ENCODE measurements around the gene ARHGAP29.

GRCh38 chr1:94124538-94124937 lies 112.8 kb downstream of the ARHGAP29 start:
- TF ChIP-seq PRDM4 (tag by site-specific recombination; IDR thresholded peaks at IDR 0.05), result no peak
- no peak for TF ChIP-seq ZNF510 (tag by site-specific recombination; IDR thresholded peaks at IDR 0.05; ENCODE audit: insufficient replicate concordance)
- TF ChIP-seq, protein P1, sequence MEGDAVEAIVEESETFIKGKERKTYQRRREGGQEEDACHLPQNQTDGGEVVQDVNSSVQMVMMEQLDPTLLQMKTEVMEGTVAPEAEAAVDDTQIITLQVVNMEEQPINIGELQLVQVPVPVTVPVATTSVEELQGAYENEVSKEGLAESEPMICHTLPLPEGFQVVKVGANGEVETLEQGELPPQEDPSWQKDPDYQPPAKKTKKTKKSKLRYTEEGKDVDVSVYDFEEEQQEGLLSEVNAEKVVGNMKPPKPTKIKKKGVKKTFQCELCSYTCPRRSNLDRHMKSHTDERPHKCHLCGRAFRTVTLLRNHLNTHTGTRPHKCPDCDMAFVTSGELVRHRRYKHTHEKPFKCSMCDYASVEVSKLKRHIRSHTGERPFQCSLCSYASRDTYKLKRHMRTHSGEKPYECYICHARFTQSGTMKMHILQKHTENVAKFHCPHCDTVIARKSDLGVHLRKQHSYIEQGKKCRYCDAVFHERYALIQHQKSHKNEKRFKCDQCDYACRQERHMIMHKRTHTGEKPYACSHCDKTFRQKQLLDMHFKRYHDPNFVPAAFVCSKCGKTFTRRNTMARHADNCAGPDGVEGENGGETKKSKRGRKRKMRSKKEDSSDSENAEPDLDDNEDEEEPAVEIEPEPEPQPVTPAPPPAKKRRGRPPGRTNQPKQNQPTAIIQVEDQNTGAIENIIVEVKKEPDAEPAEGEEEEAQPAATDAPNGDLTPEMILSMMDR (tag by site-specific recombination; IDR thresholded peaks at IDR 0.05), result no peak
- no peak for TF ChIP-seq PRDM1 (tag by site-specific recombination; IDR thresholded peaks at IDR 0.05)
- no peak for TF ChIP-seq ZBTB21 (tag by site-specific recombination; IDR thresholded peaks at IDR 0.05)
- TF ChIP-seq, protein P2, sequence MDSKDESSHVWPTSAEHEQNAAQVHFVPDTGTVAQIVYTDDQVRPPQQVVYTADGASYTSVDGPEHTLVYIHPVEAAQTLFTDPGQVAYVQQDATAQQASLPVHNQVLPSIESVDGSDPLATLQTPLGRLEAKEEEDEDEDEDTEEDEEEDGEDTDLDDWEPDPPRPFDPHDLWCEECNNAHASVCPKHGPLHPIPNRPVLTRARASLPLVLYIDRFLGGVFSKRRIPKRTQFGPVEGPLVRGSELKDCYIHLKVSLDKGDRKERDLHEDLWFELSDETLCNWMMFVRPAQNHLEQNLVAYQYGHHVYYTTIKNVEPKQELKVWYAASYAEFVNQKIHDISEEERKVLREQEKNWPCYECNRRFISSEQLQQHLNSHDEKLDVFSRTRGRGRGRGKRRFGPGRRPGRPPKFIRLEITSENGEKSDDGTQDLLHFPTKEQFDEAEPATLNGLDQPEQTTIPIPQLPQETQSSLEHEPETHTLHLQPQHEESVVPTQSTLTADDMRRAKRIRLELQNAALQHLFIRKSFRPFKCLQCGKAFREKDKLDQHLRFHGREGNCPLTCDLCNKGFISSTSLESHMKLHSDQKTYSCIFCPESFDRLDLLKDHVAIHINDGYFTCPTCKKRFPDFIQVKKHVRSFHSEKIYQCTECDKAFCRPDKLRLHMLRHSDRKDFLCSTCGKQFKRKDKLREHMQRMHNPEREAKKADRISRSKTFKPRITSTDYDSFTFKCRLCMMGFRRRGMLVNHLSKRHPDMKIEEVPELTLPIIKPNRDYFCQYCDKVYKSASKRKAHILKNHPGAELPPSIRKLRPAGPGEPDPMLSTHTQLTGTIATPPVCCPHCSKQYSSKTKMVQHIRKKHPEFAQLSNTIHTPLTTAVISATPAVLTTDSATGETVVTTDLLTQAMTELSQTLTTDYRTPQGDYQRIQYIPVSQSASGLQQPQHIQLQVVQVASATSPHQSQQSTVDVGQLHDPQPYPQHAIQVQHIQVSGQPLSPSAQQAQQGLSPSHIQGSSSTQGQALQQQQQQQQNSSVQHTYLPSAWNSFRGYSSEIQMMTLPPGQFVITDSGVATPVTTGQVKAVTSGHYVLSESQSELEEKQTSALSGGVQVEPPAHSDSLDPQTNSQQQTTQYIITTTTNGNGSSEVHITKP (tag by site-specific recombination; IDR thresholded peaks at IDR 0.05), result no peak
- TF ChIP-seq ZNF768 (tag by site-specific recombination; IDR thresholded peaks at IDR 0.05), result no peak

All from HEK293 (cell line).